ENCODE results near the gene IGF2BP3.

IGF2BP3 gene

DNA sequence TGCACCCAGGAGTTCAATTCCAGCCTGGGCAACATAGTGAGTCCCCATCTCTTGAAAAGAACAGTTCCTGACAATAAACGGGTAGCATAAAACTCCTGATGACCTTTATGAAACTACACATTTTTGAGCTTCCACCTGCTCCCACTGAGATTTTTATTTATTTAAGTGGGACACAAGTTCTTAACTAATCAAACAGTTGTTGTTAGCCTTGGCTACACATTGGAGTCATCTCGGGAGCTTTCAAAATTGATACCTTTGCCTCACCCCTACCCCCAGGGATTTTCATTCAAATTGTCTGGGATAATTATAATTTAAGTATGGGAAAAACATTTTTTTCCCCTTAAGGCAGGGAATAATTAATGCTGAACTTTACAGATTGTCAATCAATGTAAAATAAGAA, 131.9 kb downstream of the IGF2BP3 start:
- no peak for DNase-seq

- no peak for DNase-seq
Measured at GRCh38 chr7:23337374-23337773, 132.9 kb downstream of the IGF2BP3 start.

- DNase-seq: no peak
Measured at GRCh38 chr7:23336799-23337283, 133.4 kb downstream of the IGF2BP3 start.

GRCh38 chr7:23336086-23336485, 134.2 kb downstream of the IGF2BP3 start:
- DNase-seq: no peak

GRCh38 chr7:23335621-23336020, 134.7 kb downstream of the IGF2BP3 start:
- no peak for DNase-seq

- no peak for DNase-seq
Measured at GRCh38 chr7:23335136-23335535, 135.2 kb downstream of the IGF2BP3 start.

DNA sequence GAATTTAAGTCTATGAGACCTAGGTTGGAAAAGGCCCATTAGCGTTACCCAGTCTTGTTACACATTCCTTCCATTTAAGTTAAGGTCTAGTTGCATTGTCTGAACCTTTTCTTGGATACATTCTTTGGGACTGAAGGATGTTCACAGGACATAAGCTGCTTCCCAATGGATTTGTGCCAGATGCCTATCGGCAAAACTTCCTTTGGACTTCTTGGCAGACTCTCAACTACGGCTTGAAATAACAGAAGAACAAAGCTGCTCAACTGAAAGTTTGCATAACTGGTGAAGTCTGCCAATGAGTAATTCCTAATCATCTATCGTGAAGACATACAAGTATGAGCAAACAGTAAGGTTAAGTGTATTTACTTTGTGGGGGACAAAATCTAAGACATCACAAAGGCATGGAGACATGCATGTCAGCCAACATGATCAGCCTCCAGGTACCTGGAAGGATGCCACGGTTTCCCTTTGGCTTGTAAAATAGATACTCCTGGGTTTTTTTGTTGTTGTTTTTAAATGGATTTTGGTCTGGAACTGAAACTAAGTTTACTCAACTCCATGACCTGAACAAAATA, 135.7 kb downstream of the IGF2BP3 start:
- DNase-seq: no peak

- no peak for DNase-seq
Measured at GRCh38 chr7:23333671-23334246, 136.5 kb downstream of the IGF2BP3 start.

- no peak for DNase-seq
Measured at GRCh38 chr7:23332910-23333612, 137.2 kb downstream of the IGF2BP3 start.

GRCh38 chr7:23332193-23332592, 138.1 kb downstream of the IGF2BP3 start:
- no peak for DNase-seq

- no peak for DNase-seq
Measured at GRCh38 chr7:23331132-23331531, 139.2 kb downstream of the IGF2BP3 start.

DNA sequence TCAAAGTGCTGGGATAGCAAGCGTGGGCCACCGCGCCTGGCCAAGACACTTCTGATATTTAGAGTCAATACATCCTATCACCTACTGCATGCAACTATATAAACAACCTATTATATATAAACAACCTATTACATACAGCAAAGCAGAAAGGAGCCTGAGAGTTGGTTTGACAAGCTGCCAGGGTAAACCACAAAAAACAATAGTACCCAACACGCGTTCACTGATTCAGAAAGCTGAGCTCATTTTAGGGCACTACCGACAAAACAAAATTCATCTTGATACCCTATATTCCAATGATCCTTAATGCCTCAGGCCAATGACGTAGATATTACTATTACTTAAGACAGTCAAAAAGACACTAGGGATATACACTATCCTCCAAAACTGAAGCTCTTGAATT, 154.9 kb downstream of the IGF2BP3 start:
- DNase-seq: no peak

DNA sequence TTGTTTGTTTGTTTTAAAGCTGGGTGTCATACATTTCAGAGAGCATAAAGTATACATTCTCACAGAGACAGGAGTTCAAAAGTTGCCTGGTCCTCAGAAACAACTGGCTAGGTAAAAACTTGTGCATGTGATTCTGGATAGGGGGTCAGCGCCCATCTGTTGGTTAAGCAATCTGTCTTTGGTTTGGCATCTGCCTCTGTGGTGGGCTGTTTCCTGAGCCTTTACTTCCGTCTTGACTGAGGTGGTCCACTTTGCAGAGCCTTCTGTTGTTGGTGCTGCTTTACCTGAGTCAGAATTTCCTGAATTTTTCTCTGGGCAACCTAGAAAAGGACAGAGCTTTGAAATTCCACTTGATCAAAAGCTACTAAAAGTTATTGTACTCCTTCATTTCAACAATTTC, 158.2 kb downstream of the IGF2BP3 start:
- peak in 1 of 2 experiments; percentile 8 for DNase-seq

DNA sequence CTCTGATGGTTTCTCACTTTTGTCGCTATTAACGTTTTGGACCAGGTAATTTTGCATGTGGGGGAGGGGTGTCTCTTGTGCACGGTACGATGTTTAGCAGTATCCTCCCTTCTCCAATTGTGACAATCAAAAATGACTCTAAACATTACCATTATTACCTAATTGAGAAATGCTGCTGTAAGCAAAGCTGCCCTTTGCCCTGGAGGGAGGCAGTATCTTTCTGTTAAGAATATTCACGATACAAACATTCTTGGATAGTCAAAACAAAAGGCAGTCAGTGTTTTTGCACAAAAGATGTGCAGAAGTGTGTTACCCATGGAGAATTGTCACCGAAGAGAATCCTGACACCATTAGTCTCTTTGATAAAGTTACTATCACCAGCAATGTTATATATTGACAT, 161.5 kb downstream of the IGF2BP3 start:
- no peak for DNase-seq

- DNase-seq: no peak
Measured at GRCh38 chr7:23306936-23307521, 163.3 kb downstream of the IGF2BP3 start.

GRCh38 chr7:23299770-23300300, 170.5 kb downstream of the IGF2BP3 start:
- DNase-seq: no peak

DNA sequence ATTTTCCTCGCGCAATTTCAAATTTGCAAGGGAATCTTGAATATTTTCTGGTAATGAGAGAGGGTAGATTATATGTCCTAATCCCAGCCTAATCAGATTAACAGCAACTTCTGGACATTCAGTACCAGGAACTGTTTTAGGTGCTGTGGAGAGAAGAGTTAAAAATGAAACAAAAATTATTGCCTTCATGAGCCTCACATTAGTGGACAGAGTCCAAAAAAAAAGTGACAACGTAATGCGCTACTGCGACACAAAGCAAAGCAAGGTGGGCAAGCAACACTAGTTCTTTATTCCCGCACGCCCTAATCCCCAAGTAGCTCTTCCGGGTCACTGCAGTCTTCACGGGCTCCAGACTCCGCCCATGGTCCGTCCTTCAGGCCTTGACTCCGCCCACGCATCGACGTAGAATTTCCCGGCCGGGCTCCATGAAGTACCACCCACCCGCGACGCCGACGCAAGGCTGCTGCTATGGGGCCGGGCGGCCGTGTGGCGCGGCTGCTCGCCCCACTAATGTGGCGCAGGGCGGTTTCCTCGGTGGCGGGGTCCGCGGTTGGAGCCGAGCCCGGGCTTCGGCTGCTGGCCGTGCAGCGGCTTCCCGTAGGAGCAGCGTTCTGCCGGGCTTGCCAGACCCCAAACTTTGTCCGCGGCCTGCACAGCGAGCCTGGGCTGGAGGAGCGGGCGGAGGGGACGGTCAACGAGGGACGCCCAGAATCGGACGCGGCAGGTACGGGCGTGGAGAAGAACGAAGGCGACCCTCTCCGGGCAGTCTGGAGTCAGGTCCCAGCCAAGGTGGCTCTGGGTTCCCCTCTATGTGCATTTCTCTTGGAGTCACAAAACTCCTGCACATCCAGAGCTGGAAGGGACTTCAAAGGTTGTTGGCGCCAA, 171.2 kb downstream of the IGF2BP3 start, which contains the start of gene MALSU1:
Gene MALSU1, plus strand, starts transcription at position 455 of the 885 bp plus-strand sequence. Its CDS starts 14 bp downstream, at position 469.
- DNase-seq: peak; percentile 92 to 95

DNA sequence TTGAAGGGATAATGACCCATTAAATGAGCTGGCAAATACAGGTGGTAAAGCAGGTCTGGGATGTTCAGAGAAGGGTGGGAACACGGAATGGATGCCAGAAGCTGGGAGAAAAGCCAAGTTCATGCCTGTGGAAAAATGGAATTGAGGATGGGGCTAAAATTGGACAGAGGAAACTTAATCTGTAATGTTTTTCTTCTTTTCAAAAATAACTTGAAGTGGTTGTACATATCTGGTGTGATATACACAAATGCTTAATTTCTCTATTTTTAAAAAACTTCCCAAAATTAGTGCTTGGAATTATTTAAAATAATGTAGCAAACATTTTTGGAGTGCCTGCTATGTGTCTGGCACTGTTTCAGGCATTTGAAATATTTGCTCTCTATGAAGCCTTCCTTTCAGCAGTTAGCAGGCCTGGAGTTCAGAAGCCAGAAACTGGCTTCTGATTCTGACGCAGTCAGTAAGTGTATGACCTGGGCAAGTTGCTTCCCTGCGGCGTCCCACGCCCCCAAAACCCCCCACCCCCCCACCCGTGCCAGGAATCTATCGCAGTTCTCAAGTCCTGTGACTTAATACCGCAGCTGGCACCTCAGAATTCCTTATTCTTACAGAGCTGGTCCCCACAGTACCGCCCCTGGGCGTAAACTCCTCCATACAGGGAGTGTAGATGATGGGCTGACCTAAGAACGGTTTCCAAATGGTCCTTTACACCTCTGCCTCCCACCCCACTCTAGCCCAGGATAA, 172.0 kb downstream of the IGF2BP3 start:
- DNase-seq: no peak

- no peak for DNase-seq
Measured at GRCh38 chr7:23295401-23295697, 174.9 kb downstream of the IGF2BP3 start.

DNA sequence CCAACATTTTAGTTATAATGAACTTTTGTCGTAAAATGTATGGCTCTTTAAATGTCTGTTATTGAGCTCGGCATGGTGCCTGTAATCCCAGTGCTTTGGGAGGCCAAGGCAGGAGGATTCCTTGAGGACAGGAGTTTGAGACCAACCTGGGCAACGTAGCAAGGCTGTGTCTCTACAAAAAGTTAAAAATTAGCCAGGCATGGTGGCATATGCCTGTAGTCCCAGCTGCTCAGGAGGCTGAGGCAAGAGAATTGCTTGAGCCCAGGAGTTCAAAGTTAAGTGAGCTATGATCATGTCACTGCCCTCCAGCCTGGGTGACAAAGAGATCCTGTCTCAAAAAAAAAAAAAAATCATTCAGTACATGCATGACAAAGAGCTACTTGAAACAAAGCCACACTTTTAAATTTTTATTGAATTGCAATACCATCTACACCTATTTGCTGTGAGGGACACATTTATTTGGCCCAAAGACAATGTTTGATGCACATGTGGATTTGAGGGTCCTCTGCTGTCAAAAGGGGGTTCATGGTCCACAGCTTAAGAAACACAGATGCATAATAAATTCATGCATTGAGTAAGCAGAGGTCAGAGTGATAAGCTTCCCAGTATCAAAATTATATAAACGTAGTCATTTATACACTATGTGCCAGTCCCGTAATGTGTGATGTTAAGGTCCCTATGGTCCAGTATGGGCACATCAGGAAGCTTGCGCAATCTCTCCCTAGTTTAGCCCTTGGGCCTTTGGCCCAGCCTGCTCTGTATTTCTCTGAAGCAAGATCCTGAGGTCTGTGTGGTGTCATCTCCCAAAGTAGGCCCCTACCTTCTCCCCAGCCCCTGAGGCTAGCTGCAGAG, 175.5 kb downstream of the IGF2BP3 start:
- DNase-seq: no peak

DNA sequence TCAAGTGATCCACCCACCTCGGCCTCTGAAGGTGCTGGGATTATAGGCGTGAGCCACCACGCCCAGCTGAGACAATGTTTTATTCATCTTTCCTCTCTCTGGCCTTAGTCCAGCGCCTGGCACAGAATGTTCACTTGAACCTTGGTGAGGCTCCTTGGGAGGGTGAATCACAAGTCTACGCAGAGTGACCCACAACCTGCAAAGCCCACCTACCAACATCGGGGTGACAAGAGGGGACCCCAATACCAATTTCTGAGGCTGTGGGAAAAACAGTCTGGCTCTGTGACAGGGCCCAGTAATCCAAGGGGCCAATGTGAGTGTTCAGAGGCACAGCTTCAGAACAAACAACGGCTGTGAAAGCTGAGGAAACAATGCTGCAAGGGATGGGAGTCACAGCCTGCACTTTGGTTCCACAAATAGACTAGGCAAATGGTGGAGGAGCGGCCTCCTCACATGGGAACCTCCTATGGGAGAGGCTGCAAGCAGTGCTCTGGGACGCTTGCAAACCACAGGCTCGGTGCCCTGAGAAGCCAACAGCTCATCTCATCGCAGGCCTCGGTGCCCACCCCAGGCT, 176.7 kb downstream of the IGF2BP3 start:
- DNase-seq: no peak
